Pancreas (tissue), 10 donors: ENCODE data around the gene MTUS2. TPM values are rescaled to one million over a fixed set of nuclear protein-coding genes. Genes with fewer than 3 reads are reported as not detected.

Experiments used
- ATAC-seq, 4 donors: fragments of 200-7000 bp; cut with Tn5 transposase; one replicate each; pipeline versions ENCODE4 v1.8.0 to v1.9.1; 2020; ENCODE audit warnings: mild to moderate bottlenecking in 4 of 4, moderate library complexity in 4 of 4
- DNase-seq, 6 donors: peaks; one replicate each; pipeline ENCODE4 v3.0.0-alpha.2; 2020
- FAIRE-seq: peaks from 2 replicates; lab custom pipeline; 2012; peaks lifted over from hg19 to GRCh38; lab: Jason Lieb, UNC
- H3K27ac ChIP-seq, 4 donors: fragments of 200-600 bp; sonication (generic); 1 replicate in 3 of 4; 2 replicates in 1 of 4; pipeline versions ENCODE4 v1.5.0 to v1.8.0; 2020
- H3K27me3 ChIP-seq, 4 donors: fragments of 200-600 bp; one replicate each; pipeline ENCODE4 v1.8.0; 2021
- H3K36me3 ChIP-seq, 3 donors: fragments of 200-600 bp; sonication (generic) in 1 of 3; one replicate each; pipeline versions ENCODE4 v1.5.0 to v1.8.0; 2020 to 2021
- H3K4me1 ChIP-seq, 3 donors: fragments of 200-600 bp; one replicate each; pipeline ENCODE4 v1.8.0; 2021
- H3K4me3 ChIP-seq, 4 donors: fragments of 200-600 bp; sonication (generic) in 2 of 4; one replicate each; pipeline versions ENCODE4 v1.5.0 to v1.8.0; 2020 to 2021
- H3K9me3 ChIP-seq, 4 donors: fragments of 200-600 bp; one replicate each; pipeline ENCODE4 v1.8.0; 2021
- CTCF ChIP-seq, 4 donors: fragments of 200-600 bp; sonication (generic) in 3 of 4; IDR thresholded peaks; one replicate each; pipeline versions ENCODE4 v1.5.0 to v1.8.0; 2021; ENCODE audit warnings: antibody characterized with exemption in 4 of 4
- WGBS, 2 donors: extraction: QIAGEN DNeasy Blood & Tissue Kit; methylation state at CpG; one replicate each; pipeline ENCODE4 v1.1.7; 2013; 5-methylcytosine and 5-hydroxymethylcytosine counted together
- intact Hi-C, 3 donors: fragments of 100-400 bp; cut with DNase I; formaldehyde crosslinking; loops; one replicate each; pipeline versions ENCODE4 v1.11.1 to v1.14.2; 2022
- polyA plus RNA-seq, 2 donors: library from polyadenylated mRNA; stranded (reverse); fragments of 200-250 nt; gene quantifications; one replicate each; pipeline ENCODE4 v1.2.3, GENCODE V29; 2013
- total RNA-seq, 6 donors: library from RNA; stranded (reverse); fragmentation: NEBNext Ultra II Directional in 4 of 6; extraction: Animal tissue kit (Norgen Biotek cat#: 25700) in 4 of 6; gene quantifications; one replicate each; pipeline versions ENCODE4 v1.2.1 to v1.2.4, GENCODE V29; 2021 to 2023
- donor health status: healthy with polysubstance abuse.
- donor health status: DM: no; HTN: no; CAD: no; lungs with moderate emphysema.
- donor health status: DM: no; HTN: no; CAD: no.
- donor health status: control.
- donor health status: control.
- donor health status: Bipolar disorder and iron deficiency.
- donor health status: DM: yes; HTN: yes; CAD: no.
- donor health status: DM: no; HTN: no; CAD: no.
- donor health status: DM: no; HTN: no; CAD: no.
- donor health status: DM: yes; HTN: yes; CAD: no.

MTUS2 gene
- total and polyA plus RNA-seq, 8 donors: 2.2 to 9.0 (median 4.8) TPM

- no peaks in the 10 kb centered on the region for H3K4me1 ChIP-seq
Observed at GRCh38 chr13:29508130-29508875, 688.2 kb downstream of the MTUS2 start.

GRCh38 chr13:29508876-29509252 lies 688.7 kb downstream of the MTUS2 start:
- H3K27me3 ChIP-seq: no peaks in the 10 kb centered on the region
- H3K9me3 ChIP-seq: no peaks in the 10 kb centered on the region
- no peak for ATAC-seq
- no peak for TF ChIP-seq CTCF (IDR thresholded peaks at IDR 0.05)
- no peaks in the 10 kb centered on the region for H3K4me1 ChIP-seq
- DNase-seq: no peak
- peaks cover 0 to 18% (median 5%) of the 10 kb centered on the region in 3 donors for H3K36me3 ChIP-seq
- WGBS, 2 donors: 82 to 83% methylated on average over 4 of the region's 4 CpGs
- FAIRE-seq: no peak
- no peak overlapping the region for H3K27ac ChIP-seq
- no peak overlapping the region for H3K4me3 ChIP-seq
- intact Hi-C loops: loop anchor here in 2 of 3 donors (2.0 to 10.0 kb wide), 2 partner anchors 200 to 606 kb away; no protein-coding TSS in a partner anchor

More at GRCh38 chr13:29508130-29508875, 688.2 kb downstream of the MTUS2 start:
- TF ChIP-seq CTCF (IDR thresholded peaks at IDR 0.05): peak; percentile 97 to 99 (median 98)
- intact Hi-C loops: loop anchor here in 2 of 3 donors (2.0 to 10.0 kb wide), 2 partner anchors 200 to 606 kb away; no protein-coding TSS in a partner anchor
- peaks cover 0 to 13% (median 0%) of the 10 kb centered on the region in 3 donors for H3K36me3 ChIP-seq
- H3K27ac ChIP-seq: no peak overlapping the region
- H3K27me3 ChIP-seq: no peaks in the 10 kb centered on the region
- no peaks in the 10 kb centered on the region for H3K9me3 ChIP-seq
- no peak overlapping the region for H3K4me3 ChIP-seq
- DNase-seq (peak; percentile 66 to 94 (median 88)), FAIRE-seq (no peak), ATAC-seq (peak; percentile 84 to 96 (median 91))
- WGBS, 2 donors: 43 to 46% methylated on average over 16 of the region's 16 CpGs

- TF ChIP-seq CTCF (IDR thresholded peaks at IDR 0.05): no peak
- WGBS, 2 donors: 89 to 90% methylated on average over 14 of the region's 14 CpGs
- Histone ChIP-seq H3K4me3 (no peak overlapping the region), H3K9me3 (no peaks in the 10 kb centered on the region), H3K36me3 (peaks cover 0 to 27% (median 9%) of the 10 kb centered on the region in 3 donors), H3K4me1 (no peaks in the 10 kb centered on the region), H3K27me3 (no peaks in the 10 kb centered on the region), H3K27ac (no peak overlapping the region)
- intact Hi-C loops: loop anchor here in 2 of 3 donors (2.0 to 10.0 kb wide), 3 partner anchors 197 to 605 kb away; no protein-coding TSS in a partner anchor
- DNase-seq (no peak), ATAC-seq (no peak), FAIRE-seq (no peak)
Observed at GRCh38 chr13:29509999-29510589, 690.0 kb downstream of the MTUS2 start.

GRCh38 chr13:29510651-29511084 lies 690.5 kb downstream of the MTUS2 start:
- intact Hi-C loops: loop anchor here in 2 of 3 donors (5.0 to 10.0 kb wide), 2 partner anchors 197 to 604 kb away; no protein-coding TSS in a partner anchor
- FAIRE-seq (no peak), ATAC-seq (no peak), DNase-seq (no peak)
- WGBS, 2 donors: 88 to 90% methylated on average over 10 of the region's 10 CpGs
- no peaks in the 10 kb centered on the region for H3K9me3 ChIP-seq
- no peaks in the 10 kb centered on the region for H3K27me3 ChIP-seq
- no peak overlapping the region for H3K4me3 ChIP-seq
- H3K4me1 ChIP-seq: no peaks in the 10 kb centered on the region
- peaks cover 0 to 33% (median 9%) of the 10 kb centered on the region in 3 donors for H3K36me3 ChIP-seq
- H3K27ac ChIP-seq: no peak overlapping the region
- no peak for TF ChIP-seq CTCF (IDR thresholded peaks at IDR 0.05)
